HG02759 (cell line): ENCODE measurements around the gene DERA.
"Not testable (repeated sequence)": the region's sequence is repeated elsewhere in the genome, so short reads cannot be mapped to it uniquely, and the experiment has no call there.

Experiments
- ATAC-seq: cut with Tn5 transposase; IDR thresholded peaks from one replicate; pipeline ENCODE4 v1.9.1; 2021; ENCODE audit warnings: mild to moderate bottlenecking, moderate library complexity; ENCODE audit not compliant: unreplicated experiment

Gene DERA

DNA sequence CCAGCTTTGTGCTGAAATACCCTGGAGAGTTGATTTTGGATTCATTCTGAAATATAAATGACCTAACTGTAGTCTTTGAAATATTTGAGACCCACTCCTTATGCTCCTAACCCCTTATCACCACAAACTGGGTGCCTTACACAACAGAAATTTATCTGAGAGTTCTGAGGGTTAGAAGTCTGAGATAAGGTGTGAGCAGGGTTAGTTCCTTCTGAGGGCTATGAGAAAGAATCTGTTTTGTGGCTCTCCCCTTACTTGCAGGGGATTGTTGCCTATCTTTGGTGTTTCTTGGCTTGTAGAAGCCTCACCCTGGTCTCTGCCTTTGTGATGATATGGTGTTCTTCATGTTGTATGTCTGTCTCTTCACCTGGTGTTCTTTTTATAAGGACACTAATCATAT lies 91.7 kb downstream of the DERA start:
- ATAC-seq: no peak

DNA sequence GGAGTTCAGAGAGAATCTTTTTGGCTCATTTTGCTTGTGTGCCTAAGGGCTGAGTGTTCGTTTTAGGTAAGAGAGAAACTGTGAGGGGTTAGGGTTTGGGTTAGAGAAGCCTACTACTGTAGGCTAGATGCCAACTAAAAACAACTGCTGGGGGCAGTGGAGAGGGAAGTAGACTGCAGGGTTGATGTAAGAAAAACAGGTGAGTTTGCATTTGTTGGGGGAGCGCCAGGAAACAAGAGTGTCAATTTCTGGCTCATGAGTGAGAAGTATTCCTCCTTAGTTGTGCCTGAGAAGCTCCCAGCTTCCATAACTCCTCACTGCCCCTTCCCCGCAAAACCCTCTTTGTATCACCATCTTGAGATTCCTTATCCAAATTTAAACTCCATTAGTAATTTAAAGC lies 92.3 kb downstream of the DERA start:
- ATAC-seq: no peak

DNA sequence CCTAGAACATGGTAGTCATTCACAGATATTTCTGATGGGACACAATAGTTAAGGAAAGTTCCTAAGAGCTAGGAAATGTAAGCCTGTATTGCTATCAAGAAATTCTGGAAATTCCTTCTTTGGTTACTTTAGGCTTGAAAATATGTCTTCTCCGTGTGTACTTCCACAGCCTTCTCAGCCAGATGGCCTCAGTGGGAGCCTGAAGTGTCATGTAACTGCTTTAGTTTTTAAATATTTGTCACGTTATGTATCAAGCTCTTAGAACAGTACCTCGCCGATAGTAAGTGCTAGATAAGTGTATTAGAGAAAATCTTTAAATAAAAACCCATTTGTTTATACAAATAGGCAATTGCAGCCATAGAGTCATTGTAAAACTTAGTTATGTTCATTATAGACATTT lies 95.6 kb downstream of the DERA start:
- no peak for ATAC-seq

DNA sequence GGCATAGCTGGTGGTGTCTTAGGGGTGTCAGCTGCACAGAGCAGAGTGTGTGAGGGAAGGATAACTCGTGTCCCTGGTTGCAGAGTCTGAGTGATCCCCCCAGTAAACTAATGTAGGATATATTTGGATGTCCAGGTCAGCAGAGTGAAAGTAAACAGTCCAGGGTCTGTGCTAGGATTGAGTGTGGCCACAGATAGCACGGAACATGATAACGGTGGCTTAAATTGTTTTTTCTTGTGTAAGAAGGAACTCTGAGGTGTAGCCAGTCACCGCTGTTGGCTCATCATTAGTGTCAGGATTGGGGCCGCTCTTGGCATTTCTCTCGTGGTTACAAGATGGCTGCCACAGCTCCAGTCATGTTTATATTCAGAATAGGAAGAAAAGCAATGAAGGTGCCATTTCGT lies 97.3 kb downstream of the DERA start:
- no peak for ATAC-seq

DNA sequence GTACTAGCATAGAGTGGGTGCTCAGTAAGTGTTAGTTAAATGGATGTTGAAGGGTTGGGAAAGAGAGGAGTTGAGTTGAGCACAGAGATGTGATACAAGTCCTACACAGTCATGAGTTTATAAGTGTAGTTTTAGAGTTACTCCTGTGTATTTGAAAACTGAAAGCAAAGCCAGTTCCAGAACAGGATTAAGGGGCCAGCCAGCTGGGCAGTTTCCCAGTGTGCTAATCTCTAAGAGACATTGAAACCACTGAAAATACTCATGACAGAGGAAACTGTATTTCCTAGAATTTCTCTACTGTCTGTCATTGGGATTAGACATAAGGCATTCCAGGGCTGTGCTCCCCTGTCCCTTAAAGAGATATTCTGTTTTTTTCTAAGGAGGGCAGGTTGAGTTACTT lies 101.0 kb downstream of the DERA start:
- ATAC-seq: no peak

DNA sequence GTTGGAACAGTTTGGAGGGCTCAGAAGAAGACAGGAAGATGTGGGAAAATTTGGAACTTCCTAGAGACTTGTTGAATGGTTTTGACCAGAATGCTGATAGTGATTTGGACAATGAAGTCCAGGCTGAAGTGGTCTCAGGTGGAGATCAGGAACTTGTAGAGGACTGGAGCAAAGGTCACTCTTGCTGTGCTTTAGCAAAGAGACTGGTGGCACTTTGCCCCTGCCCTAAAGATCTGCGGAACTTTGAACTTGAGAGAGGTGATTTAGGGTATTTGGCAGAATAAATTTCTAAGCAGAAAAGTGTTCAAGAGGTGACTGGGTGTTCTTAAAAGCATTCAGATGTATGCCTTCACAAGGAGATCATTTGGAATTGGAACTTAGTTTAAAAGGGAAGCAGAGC lies 102.6 kb downstream of the DERA start:
- not testable (repeated sequence) for ATAC-seq

DNA sequence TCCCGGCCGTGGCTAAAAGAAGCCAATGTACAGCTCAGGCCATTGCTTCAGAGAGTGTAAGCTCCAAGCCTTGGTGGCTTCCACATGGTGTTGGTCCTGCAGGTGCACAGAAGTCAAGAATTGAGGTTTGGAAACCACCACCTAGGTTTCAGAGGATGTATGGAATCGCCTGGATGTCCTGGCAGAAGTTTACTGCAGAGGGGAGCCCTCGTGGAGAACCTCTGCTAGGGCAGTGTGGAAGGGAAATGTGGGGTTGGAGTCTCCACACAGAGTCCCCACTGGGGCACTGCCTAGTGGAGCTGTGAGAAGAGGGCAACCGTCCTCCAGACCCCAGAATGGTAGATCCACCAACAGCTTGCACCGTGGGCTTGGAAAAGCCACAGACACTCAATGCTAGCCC lies 103.3 kb downstream of the DERA start:
- ATAC-seq: not testable (repeated sequence)

DNA sequence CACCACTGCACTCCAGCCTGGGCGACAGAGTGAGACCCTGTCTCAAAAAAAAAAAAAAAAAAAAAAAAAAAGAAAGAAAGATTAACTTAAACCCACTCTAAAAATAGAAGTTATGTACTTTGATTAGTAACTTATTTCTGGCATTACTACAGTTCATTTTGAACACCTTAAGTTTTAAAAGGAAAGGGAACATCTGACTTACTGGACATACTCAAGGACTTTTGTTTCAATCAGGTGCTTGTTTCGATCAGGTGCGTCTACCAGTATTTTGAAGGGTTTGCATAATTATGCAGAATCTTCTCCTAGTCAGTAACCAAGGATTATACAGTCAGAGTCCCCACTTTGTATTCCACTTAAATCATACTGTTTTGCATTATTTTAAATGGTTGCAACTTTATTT lies 105.6 kb downstream of the DERA start:
- no peak for ATAC-seq

DNA sequence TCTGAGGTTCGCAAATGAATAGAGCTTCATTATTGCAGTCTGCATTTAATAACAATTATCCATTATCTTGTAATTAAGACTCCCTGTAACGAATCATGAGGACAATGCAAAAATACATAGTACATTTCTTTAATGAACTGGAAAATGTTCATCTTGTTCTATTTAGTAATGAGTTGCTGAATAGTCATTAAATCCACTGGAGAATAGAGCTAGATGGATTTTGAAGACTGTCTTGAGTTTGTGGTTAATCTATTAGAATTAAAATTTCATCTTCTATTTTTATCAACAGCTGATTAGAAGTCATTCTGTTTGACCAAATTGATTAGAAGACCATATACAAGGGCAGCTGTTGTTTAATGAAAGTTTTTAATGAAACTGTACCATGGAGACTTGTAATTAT lies 107.2 kb downstream of the DERA start:
- no peak for ATAC-seq

DNA sequence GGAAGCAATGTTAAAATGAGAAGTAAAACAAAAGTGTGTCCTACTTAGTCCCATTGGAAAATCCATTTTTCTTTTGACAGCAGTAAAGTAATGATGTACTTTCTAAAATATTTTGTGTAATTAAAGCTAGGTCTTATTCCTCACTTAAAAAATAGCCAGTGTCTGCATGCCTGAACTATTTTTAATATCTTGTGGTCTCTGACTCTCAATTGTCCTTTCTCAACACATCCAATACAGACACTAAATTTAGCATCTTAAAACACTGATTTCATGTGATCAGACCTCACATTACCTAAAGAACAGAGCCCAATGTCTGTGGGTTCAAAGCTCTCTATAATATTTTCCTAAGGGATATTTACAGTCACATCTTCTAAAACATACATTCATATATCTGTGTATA lies 108.0 kb downstream of the DERA start:
- no peak for ATAC-seq

DNA sequence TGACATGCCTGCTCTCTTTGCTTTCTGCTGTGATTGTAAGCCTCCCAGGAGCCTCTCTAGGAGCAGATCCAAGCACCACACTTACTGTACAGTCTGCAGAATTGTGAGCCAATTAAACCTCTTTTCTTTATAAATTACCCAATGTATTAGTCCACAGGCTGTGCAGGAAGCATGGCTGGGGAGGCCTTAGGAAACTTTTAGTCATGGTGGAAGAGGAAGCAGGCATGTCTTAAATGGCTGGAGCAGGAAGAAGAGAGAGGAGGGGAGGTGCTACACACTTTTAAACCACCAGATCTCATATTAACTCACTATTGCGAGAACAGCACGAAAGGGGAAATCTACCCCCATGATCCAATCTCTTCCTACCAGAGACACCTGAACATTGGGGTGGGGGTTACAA lies 108.9 kb downstream of the DERA start:
- no peak for ATAC-seq

DNA sequence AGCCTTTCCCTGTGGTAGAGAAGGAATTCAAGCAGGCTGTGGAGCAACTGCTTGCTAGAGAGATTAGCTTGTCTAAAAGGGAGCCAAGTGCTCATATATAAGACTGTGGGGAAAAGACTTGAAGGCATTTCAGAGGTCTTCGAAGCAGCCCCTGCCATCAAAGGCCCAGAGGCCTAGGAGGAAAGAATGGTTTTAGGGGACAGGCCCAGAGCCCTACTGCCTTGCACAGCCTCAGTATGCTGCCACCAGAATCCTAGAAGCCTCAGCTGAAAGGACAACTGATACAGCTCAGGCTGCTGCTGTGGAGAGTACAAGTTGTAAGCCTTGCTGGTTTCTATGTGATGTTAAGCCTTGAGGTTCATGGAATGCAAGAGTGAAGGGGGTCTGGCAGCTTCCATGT lies 109.9 kb downstream of the DERA start:
- no peak for ATAC-seq

DNA sequence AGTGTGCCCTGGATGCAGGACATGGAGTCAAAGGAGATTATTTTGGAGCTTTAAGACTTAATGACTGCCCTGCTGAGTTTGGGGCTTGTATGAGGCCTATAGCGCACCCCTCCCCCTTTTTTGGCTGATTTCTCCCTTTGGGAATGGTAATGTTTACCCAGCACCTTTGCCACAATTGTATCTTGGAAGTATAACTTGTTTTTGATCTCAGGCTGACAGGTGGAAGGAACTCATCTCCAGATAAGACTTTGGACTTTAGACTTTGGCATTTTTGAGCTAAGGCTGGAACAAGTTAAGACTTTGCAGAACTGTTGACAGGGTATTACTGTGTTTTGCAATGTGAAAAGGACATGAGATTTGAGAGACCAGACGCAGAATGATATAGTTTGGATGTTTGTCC lies 110.5 kb downstream of the DERA start:
- no peak for ATAC-seq

DNA sequence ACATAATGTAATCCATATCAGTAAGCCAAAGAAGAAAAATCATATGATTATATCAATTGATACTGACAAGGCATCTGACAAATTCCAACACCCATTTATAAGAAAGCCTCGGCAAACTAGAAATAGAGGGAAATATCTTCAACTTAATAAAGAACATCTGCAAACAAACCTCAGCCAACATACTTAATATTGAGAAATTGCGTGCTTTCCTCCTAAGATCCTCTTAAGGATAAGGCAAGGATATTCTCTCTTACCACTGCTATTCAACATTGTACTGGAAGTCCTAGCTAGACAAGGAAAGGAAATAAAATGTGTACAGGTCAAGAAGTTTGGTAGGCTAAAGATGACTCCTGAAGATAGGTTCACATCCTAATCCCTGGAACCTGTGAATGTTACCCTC lies 115.9 kb downstream of the DERA start:
- ATAC-seq: no peak

DNA sequence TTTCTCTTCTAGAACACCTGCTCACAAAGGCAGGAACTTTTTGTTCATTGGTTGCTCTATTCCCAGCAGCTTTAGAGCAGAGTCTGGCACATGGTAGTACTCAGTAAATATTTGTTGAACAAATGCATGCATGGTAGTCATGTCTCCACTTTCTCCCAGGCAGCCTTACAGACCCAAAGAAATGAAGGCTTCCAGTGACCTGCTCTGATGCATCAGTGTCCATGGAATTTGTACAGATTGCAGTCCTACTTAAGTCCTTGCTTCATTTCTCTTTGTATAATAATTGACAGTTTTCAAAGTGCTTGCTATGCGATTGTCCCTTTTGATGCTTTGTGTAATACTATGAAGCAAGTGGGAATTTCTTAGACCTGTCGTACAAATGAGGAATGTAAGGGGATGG lies 119.6 kb downstream of the DERA start:
- ATAC-seq: no peak

DNA sequence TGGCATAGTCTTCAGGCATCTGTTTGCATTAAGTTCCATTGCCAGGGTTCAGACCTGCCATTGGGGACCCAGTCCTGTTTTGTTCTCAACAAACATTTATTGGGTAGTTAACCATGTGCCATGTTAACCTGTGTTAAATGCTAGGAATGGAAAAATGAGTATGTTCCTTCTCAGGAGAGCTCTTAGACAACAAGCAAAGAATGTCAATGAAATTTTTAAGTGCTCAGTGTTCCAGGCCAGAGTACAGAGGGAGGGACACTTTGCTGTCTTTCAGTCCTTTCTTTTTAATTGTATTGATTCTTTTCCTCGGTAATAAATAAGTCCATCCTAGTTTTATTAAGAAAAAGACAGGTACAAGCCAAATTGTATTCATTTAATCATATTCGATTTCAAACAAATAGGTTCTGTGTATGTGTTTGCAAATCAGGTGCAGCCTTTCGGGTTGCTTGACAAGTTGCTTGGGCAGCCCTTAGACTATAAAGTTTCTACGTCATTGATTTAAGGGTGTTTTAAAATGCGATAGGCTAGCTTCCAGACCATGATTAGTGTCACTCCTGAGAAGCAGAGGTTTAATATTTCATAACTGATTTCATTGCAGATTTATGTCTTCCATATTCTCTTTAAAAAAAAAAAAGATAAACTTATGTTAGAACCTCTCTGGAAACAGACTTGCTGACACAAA lies 123.1 kb downstream of the DERA start:
- no peak for ATAC-seq

DNA sequence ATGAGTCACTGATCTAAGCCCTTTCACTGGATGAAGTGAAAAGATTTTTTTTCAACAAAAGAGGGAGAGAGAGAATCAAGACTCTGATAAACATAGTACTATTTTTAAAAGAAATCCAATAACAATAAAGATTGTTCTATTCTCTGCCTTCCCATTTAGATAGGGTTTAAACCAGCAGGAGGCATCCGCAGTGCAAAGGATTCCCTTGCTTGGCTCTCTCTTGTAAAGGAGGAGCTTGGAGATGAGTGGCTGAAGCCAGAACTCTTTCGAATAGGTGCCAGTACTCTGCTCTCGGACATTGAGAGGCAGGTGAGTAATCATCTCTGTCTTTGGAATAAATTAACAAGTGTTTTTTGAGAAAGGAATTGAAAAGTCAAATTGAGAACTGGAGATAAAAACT lies 124.9 kb downstream of the DERA start:
- no peak for ATAC-seq

DNA sequence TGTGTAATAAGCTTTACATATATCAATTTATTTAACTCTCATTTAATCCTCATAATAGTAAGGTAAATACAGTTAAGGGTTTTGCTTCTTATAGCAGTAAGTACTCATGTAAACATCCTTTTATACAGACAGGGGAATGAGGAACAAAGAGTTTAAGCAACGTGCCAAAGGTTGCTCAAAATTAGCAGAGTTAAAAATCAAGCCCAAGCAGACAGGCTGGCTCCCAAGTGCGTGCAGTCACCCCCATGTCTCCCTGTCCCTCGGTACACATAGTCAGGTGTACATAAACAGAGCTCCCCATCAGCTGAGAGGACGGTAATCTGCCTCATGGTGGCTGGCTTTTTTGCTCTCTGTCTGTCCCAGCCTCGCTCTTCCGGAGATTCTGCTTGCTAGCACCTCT lies 126.4 kb downstream of the DERA start:
- ATAC-seq: no peak

DNA sequence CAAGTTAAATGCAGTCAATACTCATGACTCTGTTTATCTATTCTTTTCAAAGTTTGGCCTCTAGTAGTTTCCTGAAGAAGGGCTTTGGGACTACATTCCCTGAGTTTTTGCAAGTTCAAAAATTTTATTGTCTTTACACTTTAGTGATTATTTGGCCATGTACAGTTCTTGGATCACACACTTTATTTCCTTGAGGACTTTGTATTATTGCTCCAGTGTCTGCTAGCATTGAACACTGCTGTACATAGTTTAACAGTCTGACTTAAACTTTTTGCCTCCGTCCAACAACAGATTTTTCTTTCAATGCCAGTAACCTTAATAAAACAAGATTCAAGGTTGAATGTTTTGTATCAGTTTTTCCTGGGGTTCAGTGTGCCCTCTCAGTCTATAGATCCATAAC lies 132.3 kb downstream of the DERA start:
- ATAC-seq: no peak

DNA sequence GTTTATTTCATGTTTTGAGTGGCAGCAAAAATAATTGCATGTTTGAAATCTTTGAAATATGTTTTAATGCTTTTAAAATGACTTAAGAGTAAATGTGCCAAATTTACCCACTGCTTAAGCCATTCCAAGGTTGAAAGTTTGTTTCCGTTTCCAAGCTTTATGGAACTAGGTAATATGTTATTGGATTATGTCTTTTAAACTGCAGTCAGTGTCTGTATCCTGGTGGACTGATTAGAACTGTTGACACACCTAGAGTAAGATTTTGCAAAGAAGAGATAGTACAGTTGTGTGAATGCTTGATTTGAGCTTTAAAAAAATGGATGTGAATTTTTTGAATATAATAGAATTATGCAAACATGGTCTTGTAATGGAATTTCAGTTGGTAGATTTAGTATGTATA lies 135.1 kb downstream of the DERA start:
- ATAC-seq: no peak

DNA sequence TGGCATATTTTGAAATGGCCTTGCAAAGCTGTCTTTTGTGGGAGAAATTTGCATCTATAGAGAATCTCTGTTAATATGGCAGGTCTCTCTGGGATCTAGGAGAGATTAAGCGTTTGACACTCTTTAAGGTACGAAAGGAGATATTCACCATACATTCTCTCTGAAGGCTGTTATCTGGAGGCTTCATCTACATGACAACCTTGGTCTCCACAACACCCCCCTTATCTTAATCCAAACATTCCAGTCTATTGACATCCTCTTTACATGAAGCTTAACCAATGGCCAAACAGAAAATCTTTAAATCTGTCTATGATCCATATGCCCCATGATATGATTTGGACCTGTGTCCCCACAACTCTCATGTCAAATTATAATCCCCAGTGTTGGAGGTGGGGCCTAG lies 137.4 kb downstream of the DERA start:
- ATAC-seq: no peak

DNA sequence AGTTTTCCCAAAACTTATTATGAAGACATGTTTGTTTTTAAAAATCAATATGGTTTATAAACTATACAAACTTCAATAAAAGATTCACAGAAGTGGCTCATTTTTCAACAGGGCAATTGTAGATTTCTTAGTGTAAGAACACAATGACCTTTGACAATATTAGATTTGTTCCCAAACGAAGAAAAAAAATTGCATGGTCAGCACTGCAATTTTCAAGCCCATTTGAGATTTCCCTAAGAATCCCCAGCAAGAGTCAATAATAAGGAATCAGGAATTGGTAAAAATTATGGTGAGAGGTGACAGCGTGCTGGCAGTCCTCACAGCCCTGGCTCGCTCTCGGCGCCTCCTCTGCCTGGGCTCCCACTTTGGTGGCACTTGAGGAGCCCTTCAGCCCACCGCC lies 145.8 kb downstream of the DERA start:
- ATAC-seq: no peak

DNA sequence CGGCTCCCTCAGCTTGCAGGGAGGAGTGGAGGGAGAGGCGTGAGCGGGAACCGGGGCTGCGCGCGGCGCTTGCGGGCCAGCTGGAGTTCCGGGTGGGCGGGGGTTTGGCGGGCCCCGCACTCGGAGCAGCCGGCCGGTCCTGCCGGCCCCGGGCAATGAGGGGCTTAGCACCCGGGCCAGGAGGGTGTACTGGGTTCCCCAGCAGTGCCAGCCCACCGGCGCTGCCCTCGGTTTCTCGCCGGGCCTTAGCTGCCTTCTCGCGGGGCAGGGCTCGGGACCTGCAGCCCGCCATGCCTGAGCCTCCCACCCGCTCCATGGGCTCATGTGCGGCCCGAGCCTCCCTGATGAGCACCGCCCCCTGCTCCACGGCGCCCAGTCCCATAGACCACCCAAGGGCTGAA lies 146.2 kb downstream of the DERA start:
- ATAC-seq: not testable (repeated sequence)

DNA sequence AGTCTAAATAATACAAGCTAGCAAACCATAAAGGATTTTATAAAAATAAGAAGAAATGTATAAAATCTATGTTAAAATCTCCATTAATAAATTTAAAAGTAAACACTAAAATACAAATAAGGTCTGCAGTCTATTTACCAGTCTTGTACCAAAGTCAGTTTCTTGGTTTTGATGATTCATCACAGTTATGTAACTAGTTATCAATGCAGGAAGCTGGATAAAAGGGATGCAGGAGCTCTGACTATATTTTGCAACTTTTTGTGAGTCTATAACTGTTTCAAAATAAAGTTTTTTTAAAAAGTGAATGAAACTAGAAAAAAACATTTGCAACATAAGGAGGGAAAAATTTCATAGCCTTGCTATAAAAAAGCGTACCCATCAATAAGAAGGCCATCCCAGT lies 151.5 kb downstream of the DERA start:
- ATAC-seq: no peak
